ENCODE data around the gene FSTL5. TPM values are rescaled to one million over a fixed set of nuclear protein-coding genes. Genes with fewer than 3 reads are reported as not detected.

FSTL5 gene
- total RNA-seq, 1 donor from 2014 or later, result not detected

DNA sequence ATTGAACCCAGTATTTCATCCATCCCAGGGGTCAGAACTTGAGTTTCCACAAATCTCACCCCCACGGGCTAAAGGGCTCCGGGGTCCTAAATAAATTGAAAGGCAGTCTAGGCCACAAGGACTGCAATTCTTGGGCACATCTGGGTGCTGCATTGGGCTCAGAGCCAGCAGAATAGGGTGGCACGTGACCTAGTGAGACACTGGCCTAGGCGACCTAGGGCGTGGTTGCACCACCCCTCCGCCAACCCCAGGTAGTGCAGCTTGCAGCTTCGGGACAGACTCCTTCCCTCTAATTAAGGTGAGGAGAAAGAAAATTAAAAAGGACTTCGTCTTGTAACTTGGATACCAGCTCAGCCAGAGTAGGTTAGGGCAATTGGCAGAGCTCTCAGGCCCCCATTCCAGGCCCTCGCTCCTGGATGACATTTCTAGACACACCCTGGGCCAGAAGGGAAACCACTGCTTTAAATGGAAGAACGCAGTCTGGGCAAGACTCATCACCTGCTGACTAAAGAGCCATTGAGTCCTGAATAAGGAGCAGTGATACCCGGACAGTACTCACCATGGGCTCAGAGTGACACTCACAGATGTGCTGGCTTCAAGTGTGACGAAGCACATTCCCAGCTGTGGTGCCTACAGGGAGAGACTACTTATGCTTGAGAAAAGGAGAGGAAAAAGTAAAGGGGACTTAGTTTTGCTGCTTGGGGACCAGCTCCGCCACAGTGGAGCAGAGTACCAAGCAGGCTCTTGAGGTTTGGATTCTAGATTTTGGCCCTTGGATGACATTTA, 735.4 kb downstream of the FSTL5 start:
- TF ChIP-seq, protein P1, sequence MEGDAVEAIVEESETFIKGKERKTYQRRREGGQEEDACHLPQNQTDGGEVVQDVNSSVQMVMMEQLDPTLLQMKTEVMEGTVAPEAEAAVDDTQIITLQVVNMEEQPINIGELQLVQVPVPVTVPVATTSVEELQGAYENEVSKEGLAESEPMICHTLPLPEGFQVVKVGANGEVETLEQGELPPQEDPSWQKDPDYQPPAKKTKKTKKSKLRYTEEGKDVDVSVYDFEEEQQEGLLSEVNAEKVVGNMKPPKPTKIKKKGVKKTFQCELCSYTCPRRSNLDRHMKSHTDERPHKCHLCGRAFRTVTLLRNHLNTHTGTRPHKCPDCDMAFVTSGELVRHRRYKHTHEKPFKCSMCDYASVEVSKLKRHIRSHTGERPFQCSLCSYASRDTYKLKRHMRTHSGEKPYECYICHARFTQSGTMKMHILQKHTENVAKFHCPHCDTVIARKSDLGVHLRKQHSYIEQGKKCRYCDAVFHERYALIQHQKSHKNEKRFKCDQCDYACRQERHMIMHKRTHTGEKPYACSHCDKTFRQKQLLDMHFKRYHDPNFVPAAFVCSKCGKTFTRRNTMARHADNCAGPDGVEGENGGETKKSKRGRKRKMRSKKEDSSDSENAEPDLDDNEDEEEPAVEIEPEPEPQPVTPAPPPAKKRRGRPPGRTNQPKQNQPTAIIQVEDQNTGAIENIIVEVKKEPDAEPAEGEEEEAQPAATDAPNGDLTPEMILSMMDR (IDR thresholded peaks at IDR 0.05; ENCODE audit: insufficient read depth, low read length, severe bottlenecking), result no peak
- H3K27me3 ChIP-seq (ENCODE audit: control insufficient read depth, insufficient read depth, low read length), result no peaks in the 10 kb centered on the region
- no peak overlapping the region for H3K4me3 ChIP-seq (ENCODE audit: low read depth, low read length)
- H3K36me3 ChIP-seq (ENCODE audit: control insufficient read depth, insufficient read depth, low read length), result no peaks in the 10 kb centered on the region
- no peak for FAIRE-seq
- DNase-seq (ENCODE audit: low read depth), result no peak

DNA sequence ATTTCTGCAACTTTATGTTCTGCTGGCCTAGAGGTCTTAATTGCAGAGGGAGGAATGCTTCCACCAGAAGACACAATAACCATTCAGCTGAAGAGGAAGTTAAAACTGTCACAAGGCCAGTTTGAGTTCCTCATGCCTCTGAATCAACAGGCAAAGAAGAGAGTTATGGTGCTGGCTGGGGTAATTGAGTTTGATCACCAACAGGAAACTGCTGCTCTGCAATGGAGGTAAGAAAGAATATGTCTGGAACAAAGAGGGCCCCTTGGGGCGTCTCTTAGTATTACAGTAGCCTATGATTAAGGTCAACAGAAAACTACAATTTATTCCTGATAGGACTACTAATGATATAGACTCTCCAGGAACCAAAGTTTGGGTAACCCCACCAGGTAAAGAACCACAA, 744.0 kb downstream of the FSTL5 start:
- DNase-seq (ENCODE audit: low read depth) (peak; percentile 12), FAIRE-seq (no peak)
- Histone ChIP-seq H3K36me3 (ENCODE audit: control insufficient read depth, insufficient read depth, low read length) (no peaks in the 10 kb centered on the region), H3K4me3 (ENCODE audit: low read depth, low read length) (no peak overlapping the region), H3K27me3 (ENCODE audit: control insufficient read depth, insufficient read depth, low read length) (no peaks in the 10 kb centered on the region)
- TF ChIP-seq, protein P1 (IDR thresholded peaks at IDR 0.05; ENCODE audit: insufficient read depth, low read length, severe bottlenecking), result no peak

DNA sequence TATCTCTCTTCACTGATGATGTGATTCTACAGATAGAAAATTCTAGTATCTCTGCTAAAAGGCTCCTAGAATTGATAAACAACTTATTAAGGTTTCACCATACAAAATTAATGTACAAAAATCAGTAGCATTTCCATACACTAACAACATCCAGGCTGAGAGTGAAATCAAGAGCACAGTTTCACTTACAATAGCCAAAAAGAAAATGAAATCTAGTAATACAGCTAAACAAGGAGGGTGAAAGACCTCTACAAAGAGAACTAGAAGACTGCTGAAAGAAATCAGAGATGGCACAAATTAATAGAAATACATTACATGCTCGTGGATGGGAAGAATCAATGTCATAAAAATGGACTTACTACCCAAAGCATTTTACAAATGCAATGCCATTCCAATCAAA, 751.9 kb downstream of the FSTL5 start:
- TF ChIP-seq, protein P1 (IDR thresholded peaks at IDR 0.05; ENCODE audit: insufficient read depth, low read length, severe bottlenecking), result no peak
- DNase-seq (ENCODE audit: low read depth) (no peak), FAIRE-seq (no peak)
- Histone ChIP-seq H3K4me3 (ENCODE audit: low read depth, low read length) (no peak overlapping the region), H3K27me3 (ENCODE audit: control insufficient read depth, insufficient read depth, low read length) (no peaks in the 10 kb centered on the region), H3K36me3 (ENCODE audit: control insufficient read depth, insufficient read depth, low read length) (no peaks in the 10 kb centered on the region)

DNA sequence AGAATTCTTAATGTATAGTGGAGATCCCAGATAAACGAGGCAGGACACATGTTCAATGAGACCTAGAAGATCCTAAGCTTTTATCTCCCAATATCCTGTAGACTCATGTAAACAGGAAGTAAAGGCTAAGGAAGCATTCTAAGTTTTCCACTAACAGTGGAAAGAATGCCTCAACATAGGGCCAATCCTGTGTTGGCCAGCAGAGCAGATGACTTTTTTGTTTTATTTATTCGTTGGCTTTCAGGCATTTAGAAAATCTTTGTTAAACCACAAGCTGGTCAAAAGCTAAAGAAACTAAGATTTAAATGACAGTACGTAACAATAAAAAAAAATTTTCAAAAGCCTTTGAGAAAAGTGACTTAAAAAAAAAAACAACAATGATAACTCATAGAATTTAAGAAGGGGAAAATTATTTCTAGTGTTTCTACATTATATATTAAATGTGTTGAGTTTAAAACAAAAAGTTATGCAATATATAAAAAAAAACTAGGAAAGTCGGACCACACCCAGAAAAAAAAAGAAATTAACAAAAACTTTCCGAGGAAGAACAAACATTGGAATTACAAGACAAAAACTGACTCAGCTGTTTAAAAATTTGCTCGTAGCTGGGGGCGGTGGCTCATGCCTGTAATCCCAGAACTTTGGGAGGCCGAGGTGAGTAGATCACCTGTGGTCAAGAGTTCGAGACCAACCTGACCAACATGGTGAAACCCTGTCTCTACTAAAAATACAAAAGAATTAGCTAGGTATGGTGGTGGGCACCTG, 759.3 kb downstream of the FSTL5 start:
- DNase-seq (ENCODE audit: low read depth) (no peak), FAIRE-seq (no peak)
- no peak overlapping the region for H3K4me3 ChIP-seq (ENCODE audit: low read depth, low read length)
- H3K36me3 ChIP-seq (ENCODE audit: control insufficient read depth, insufficient read depth, low read length), result no peaks in the 10 kb centered on the region
- TF ChIP-seq, protein P1 (IDR thresholded peaks at IDR 0.05; ENCODE audit: insufficient read depth, low read length, severe bottlenecking), result no peak
- H3K27me3 ChIP-seq (ENCODE audit: control insufficient read depth, insufficient read depth, low read length), result no peaks in the 10 kb centered on the region

DNA sequence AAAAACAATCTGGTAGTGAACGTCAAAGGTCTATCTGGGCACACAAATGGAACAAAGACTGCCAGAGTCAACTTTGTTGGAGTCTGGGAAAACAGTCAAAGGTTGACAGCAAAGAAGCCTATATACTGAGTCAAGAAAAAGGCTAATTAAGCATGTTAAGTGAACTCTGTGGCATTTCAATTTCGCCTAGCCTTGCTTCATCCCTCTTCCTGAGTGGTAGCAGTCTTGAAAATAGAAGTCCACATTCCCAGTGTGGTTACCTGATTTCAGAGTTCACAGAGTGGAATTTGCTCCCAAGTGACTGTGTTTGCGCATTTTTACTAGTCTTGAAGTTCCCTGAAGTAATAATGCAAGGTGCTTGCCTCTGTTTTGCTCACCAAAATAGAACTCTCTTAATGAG, 760.0 kb downstream of the FSTL5 start:
- Histone ChIP-seq H3K36me3 (ENCODE audit: control insufficient read depth, insufficient read depth, low read length) (no peaks in the 10 kb centered on the region), H3K27me3 (ENCODE audit: control insufficient read depth, insufficient read depth, low read length) (no peaks in the 10 kb centered on the region), H3K4me3 (ENCODE audit: low read depth, low read length) (no peak overlapping the region)
- TF ChIP-seq, protein P1 (IDR thresholded peaks at IDR 0.05; ENCODE audit: insufficient read depth, low read length, severe bottlenecking), result no peak
- DNase-seq (ENCODE audit: low read depth) (no peak), FAIRE-seq (no peak)

Data from bronchial epithelial cell (primary cell).